Gastrocnemius medialis (tissue), 4 donors: ENCODE data around the gene ZNF446. TPM values are rescaled to one million over a fixed set of nuclear protein-coding genes. Genes with fewer than 3 reads are reported as not detected.
"Not testable (repeated sequence)": the region's sequence is repeated elsewhere in the genome, so short reads cannot be mapped to it uniquely, and the experiment has no call there.

Experiments
- ATAC-seq, 2 donors: fragments of 150-250 bp; one replicate each; pipeline ENCODE4 v1.9.1; 2016
- DNase-seq, 2 donors: peaks; one replicate each; pipeline ENCODE4 v3.0.0-alpha.2; 2019
- H3K27ac ChIP-seq, 4 donors: fragments of 200-600 bp; sonication (generic); 1 replicate in 1 of 4; 2 replicates in 3 of 4; pipeline ENCODE4 v1.5.1; 2016 to 2018; ENCODE audit warnings: mild to moderate bottlenecking in 2 of 4, moderate library complexity in 1 of 4
- H3K27me3 ChIP-seq, 3 donors: fragments of 200-600 bp; sonication (generic) in 2 of 3; 1 replicate in 1 of 3; 2 replicates in 2 of 3; pipeline versions ENCODE4 v1.5.1 to v1.6.0; 2016 to 2019; ENCODE audit warnings: mild to moderate bottlenecking in 1 of 3, moderate library complexity in 1 of 3
- H3K36me3 ChIP-seq, 2 donors: fragments of 200-600 bp; sonication (generic) in 1 of 2; one replicate each; pipeline ENCODE4 v1.5.1; 2017 to 2018
- H3K4me1 ChIP-seq, 2 donors: fragments of 200-600 bp; sonication (generic) in 1 of 2; one replicate each; pipeline ENCODE4 v1.5.1; 2016 to 2017; ENCODE audit warnings: mild to moderate bottlenecking in 2 of 2
- H3K4me3 ChIP-seq, 4 donors: fragments of 200-600 bp; sonication (generic) in 3 of 4; 1 replicate in 1 of 4; 2 replicates in 3 of 4; pipeline ENCODE4 v1.5.1; 2016 to 2019; ENCODE audit warnings: mild to moderate bottlenecking in 2 of 4
- H3K9me3 ChIP-seq, 3 donors: fragments of 200-600 bp; sonication (generic) in 2 of 3; 1 replicate in 1 of 3; 2 replicates in 2 of 3; pipeline ENCODE4 v1.5.1; 2016 to 2019
- CTCF ChIP-seq, 5 experiments: fragments of 450-650 bp in 3 of 5; fragments of 200-600 bp in 2 of 5; sonication (generic) in 2 of 5; IDR thresholded peaks in 4 of 5; conservative IDR thresholded peaks in 1 of 5; 1 replicate in 4 of 5; 2 replicates in 1 of 5; pipeline ENCODE4 v1.5.1; 2016 to 2019; ENCODE audit warnings: antibody characterized with exemption in 5 of 5, mild to moderate bottlenecking in 3 of 5, moderate library complexity in 3 of 5
- POLR2A ChIP-seq, 2 donors: fragments of 450-650 bp; IDR thresholded peaks; one replicate each; pipeline ENCODE4 v1.6.1; 2017; ENCODE audit warnings: antibody characterized with exemption in 2 of 2, mild to moderate bottlenecking in 2 of 2, moderate library complexity in 2 of 2
- in situ Hi-C, 4 donors: fragments of 200-750 bp; cut with MboI; loops; one replicate each; pipeline versions ENCODE4 v1.15.0 to v1.8.0; 2017; ENCODE audit warnings: low sequenced_read_pairs in 4 of 4
- intact Hi-C: fragments of 100-400 bp; cut with DNase I; formaldehyde crosslinking; loops from one replicate; pipeline ENCODE4 v1.15.1; 2023; ENCODE audit warnings: low total_unique reads
- total RNA-seq, 4 donors: library from RNA; depleted of rRNA; stranded (reverse); fragments of >200 nt; gene quantifications; one replicate each; pipeline versions ENCODE4 v1.1.0 to v1.2.3, GENCODE V29; 2016

Gene ZNF446
- total RNA-seq, 4 donors from 2014 or later = 7.5 to 13.1 (median 8.9) TPM

- peaks cover 6 to 11% of the 10 kb centered on the region in 2 donors for H3K4me1 ChIP-seq
- DNase-seq = no peak
- H3K27me3 ChIP-seq = no peaks in the 10 kb centered on the region
- no peak overlapping the region for H3K4me3 ChIP-seq
- no peak overlapping the region for H3K27ac ChIP-seq
- peaks cover 0 to 11% of the 10 kb centered on the region in 2 donors for H3K36me3 ChIP-seq
- ATAC-seq = no peak
- intact Hi-C loops = no loop called here
- no peaks in the 10 kb centered on the region for H3K9me3 ChIP-seq
- TF ChIP-seq CTCF (IDR thresholded peaks at IDR 0.05 in 4 of 5, conservative IDR thresholded peaks at IDR 0.05 in 1 of 5) (no peak), POLR2A (IDR thresholded peaks at IDR 0.05) (no peak)
- in situ Hi-C loops = no loop called here
These were observed 4.7 kb downstream of the ZNF446 start for GRCh38 chr19:58480831-58481230.

GRCh38 chr19:58482372-58482771 is 6.2 kb downstream of the ZNF446 start:
- in situ Hi-C loops = no loop called here
- H3K9me3 ChIP-seq = no peaks in the 10 kb centered on the region

GRCh38 chr19:58483776-58484175 is 7.6 kb downstream of the ZNF446 start:
- ATAC-seq (no peak), DNase-seq (no peak)
- intact Hi-C loops (no loop called here), in situ Hi-C loops (no loop called here)
- H3K27ac ChIP-seq = no peak overlapping the region
- TF ChIP-seq POLR2A (IDR thresholded peaks at IDR 0.05) = no peak
- TF ChIP-seq CTCF (IDR thresholded peaks at IDR 0.05 in 4 of 5, conservative IDR thresholded peaks at IDR 0.05 in 1 of 5) = no peak
- no peaks in the 10 kb centered on the region for H3K4me1 ChIP-seq
- H3K4me3 ChIP-seq = no peak overlapping the region
- H3K36me3 ChIP-seq = peaks cover 0 to 11% of the 10 kb centered on the region in 2 donors
- no peaks in the 10 kb centered on the region for H3K27me3 ChIP-seq
- H3K9me3 ChIP-seq = no peaks in the 10 kb centered on the region

More at GRCh38 chr19:58482372-58482771, 6.2 kb downstream of the ZNF446 start:
- no peak for ATAC-seq
- Histone ChIP-seq H3K36me3 (peaks cover 0 to 11% of the 10 kb centered on the region in 2 donors), H3K4me3 (no peak overlapping the region), H3K4me1 (no peaks in the 10 kb centered on the region), H3K27ac (no peak overlapping the region), H3K27me3 (no peaks in the 10 kb centered on the region)
- TF ChIP-seq POLR2A (IDR thresholded peaks at IDR 0.05) (no peak), CTCF (IDR thresholded peaks at IDR 0.05 in 4 of 5, conservative IDR thresholded peaks at IDR 0.05 in 1 of 5) (no peak)
- DNase-seq = no peak
- intact Hi-C loops = no loop called here

- H3K4me1 ChIP-seq, ATAC-seq, H3K9me3 ChIP-seq, intact Hi-C loops, in situ Hi-C loops, DNase-seq, H3K27me3 ChIP-seq, H3K27ac ChIP-seq, H3K4me3 ChIP-seq: not testable (repeated sequence)
- peaks cover 0 to 10% of the 10 kb centered on the region in 2 donors for H3K36me3 ChIP-seq
These were observed 8.2 kb downstream of the ZNF446 start for GRCh38 chr19:58484349-58484748.

- ATAC-seq = no peak
- no peak for DNase-seq
- no peak for TF ChIP-seq POLR2A (IDR thresholded peaks at IDR 0.05)
- no peak for TF ChIP-seq CTCF (IDR thresholded peaks at IDR 0.05 in 4 of 5, conservative IDR thresholded peaks at IDR 0.05 in 1 of 5)
- H3K27me3 ChIP-seq = no peaks in the 10 kb centered on the region
- no peaks in the 10 kb centered on the region for H3K36me3 ChIP-seq
- in situ Hi-C loops (no loop called here), intact Hi-C loops (no loop called here)
- H3K9me3 ChIP-seq = no peaks in the 10 kb centered on the region
- no peak overlapping the region for H3K4me3 ChIP-seq
- H3K4me1 ChIP-seq = no peaks in the 10 kb centered on the region
- no peak overlapping the region for H3K27ac ChIP-seq
These were observed 15.2 kb downstream of the ZNF446 start for GRCh38 chr19:58491393-58491792.
